GM18511 (cell line): ENCODE measurements around the gene DLG5.

Source experiments
- ATAC-seq: cut with Tn5 transposase; IDR thresholded peaks from one replicate; pipeline ENCODE4 v1.9.1; 2021; ENCODE audit warnings: mild to moderate bottlenecking, moderate library complexity; ENCODE audit not compliant: unreplicated experiment

Gene DLG5

DNA sequence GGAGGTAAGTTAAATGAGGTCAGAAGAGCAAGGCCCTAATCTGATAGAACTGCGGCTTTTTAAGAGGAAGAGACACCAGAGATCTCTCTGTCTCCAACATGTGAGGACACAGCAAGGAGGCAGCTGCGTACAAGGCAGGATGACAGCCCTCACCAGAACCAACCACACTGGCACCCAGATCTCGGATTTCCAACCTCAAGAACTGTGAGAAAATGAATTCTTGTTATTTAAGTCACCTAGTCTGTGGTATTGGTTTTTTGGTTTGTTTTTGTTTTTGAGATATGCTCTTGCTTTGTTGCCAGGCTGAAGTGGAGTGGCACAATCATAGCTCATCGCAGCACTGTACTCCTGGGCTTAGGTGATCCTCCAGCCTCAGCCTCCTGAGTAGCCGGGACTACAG is 127.2 kb downstream of the DLG5 start:
- no peak for ATAC-seq

GRCh38 chr10:77798940-77799339 is 127.6 kb downstream of the DLG5 start:
- ATAC-seq = no peak

- no peak for ATAC-seq
These were observed 130.1 kb downstream of the DLG5 start for GRCh38 chr10:77796311-77796915.

GRCh38 chr10:77795426-77796055 is 131.0 kb downstream of the DLG5 start:
- no peak for ATAC-seq

DNA sequence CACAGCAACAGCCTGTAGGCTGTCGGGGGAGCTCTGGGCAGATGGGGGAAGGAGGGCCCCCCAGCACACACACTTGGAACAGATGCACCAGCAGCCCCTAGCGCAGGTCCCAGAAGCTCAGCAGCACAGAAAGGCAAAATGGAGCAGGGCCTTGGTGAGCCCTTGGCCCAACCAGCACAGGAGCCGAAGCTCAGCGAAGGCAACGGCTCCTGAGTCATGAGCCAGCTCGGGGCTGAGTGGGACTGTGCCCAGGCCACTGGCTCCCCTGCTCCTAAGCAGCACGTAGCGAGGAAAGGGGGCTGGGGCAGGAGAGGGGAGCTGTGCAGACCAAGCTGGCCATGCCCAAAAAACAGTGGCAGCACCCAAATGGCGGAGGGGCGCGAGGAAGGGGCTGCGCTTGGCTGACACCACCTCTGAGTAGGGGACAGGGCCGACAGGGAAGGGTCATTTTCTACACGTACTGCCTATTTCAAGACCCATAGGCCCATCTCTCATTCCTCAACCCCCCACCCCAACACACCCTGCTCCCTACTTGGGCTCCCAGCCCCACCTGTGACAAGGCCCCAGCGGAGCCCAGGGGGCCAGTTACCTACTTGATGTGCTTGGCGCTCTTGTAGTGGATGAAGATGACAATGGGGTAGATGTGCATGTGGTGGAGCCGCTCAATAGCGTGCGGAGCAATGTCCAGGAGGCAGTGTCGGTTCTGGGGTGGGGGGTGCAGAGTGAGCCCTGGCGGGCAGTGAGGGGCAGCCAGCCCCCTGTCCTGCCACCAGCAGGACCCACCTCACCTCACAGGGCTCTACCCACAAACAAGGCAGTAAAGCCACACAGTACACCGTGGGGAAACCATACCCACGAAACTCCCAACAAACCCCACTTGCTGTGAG is 132.1 kb downstream of the DLG5 start:
- ATAC-seq = no peak

DNA sequence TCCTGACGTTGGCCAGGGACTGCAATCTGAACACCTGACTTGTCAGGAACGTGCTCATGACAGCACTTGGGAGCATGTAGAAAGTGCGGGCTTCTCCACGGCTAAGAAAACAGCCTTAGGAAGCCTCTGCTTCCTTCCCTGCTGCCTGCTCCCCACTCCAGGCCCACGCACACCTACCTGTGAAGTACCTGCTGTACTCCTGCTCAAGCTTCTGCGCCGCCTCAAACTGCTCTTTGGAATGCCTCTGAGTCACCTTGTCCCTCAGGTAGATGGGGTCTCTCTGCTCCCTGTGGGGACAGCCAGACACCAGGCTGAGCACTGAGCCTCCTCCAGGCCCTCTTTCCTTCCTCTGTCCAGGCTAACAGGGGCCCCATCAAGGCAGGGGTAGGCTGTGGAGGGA is 132.7 kb downstream of the DLG5 start:
- ATAC-seq = no peak

- ATAC-seq = no peak
These were observed 134.4 kb downstream of the DLG5 start for GRCh38 chr10:77792155-77792554.

DNA sequence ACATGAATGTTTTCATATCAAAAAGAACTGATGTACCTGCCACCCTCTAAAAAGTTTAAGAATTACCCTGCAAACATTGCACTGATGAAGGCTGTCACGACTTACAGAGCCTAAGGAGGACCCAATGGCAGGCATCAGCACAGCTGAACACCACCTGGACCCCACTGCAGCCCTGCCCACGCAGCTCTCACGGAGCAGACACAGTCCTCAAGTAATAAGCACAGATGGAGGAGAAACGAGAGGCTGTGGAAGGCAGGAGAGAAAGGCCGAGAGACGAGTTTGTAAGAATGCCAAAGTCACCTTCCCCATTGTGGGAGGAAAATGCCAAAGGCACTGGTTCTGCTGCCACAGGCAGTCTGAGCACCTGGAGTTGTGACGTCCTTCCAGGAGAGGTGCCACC is 135.0 kb downstream of the DLG5 start:
- no peak for ATAC-seq

DNA sequence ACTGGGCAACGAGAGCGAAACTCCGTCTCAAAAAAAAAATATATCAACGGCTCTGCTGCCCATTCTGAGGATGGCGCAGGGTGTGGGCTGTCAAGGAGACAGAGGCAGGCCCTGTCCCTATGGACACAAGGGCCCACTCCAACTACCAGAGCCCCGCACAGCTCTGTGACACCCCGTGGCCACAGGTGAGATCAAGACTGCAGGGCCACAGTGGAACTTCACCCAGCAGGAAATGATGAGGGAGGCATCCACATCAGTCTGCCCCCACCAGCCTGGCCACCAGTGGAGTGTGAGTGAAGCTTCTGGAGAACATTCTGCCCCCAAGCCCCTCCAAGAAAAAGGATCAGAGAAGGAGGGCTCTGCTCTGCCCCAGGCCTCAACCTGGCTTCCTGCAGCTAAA is 136.7 kb downstream of the DLG5 start:
- ATAC-seq = no peak

- no peak for ATAC-seq
These were observed 137.5 kb downstream of the DLG5 start for GRCh38 chr10:77789016-77789415.

- no peak for ATAC-seq
These were observed 138.0 kb downstream of the DLG5 start for GRCh38 chr10:77788496-77789010.

DNA sequence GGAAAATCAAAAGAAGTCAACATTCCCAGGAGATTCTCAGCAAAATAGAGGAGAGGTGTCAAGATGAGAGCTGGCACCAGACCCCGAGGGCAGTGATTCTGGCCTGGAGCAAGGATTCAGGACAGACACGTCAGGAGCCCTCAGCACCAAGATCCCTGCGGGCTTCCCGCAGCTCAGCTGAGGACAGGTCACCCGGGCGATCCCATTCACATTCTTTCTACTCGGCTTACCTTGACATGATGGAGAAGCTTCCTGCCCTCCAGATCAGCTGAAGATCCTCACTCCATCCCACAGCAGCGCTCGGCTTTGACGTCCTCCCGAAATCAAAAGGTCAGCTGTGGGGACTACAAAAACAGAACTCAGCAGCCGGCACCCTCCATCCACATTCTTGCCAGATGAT is 139.1 kb downstream of the DLG5 start:
- ATAC-seq = no peak

DNA sequence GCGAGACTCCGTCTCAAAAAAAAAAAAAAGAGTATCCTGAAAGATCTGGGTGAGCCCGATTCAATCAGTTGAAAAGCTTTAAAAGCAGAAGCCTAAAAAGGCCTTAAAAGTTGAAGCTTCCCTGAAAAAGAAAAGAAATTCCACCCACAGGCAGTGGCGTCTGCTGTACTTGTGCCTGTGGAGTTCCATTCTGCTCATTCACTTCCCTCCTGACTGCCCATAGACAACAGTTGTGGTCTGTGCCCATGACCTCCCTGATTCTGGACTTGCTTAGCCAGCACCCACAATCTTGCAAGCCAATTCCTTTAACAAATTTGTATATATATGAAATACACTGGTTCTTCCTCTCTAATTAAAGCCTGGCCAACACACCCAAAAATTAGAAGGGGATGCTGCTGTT is 141.7 kb downstream of the DLG5 start:
- no peak for ATAC-seq

DNA sequence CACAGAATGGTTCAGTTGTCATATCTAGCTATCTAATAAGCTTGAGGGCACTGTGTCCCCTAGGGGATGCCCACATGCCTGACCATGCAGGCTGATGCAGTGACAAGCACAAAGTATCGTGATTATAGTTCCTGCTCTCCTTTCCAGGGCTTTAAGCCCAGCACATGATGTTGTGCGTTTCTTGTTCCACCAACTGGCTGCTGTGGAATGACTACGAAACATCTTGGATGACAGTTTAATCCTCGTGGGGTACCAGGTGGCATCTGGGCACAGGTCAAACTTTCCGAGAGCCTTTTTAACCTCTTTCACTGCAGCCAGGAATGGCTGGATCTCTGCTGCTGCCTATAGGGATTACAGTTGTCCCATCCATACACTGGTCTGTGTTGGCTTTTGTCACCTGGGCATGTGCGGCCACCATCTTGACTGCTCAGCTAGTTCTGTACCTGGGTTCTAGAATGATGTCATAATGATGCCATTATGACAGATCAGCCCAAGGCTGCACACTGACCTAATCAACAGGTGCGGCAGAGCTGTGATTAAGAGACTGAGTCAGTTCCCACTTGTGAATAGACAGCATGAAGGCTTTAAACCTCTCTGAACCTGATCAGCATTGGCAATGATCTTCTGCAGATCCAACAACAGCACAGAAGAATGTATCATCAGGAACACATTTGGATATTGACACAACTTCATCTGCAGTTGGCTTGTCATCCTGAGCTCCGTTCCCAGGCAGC is 144.1 kb downstream of the DLG5 start:
- ATAC-seq = no peak

GRCh38 chr10:77781451-77782327 is 144.9 kb downstream of the DLG5 start:
- ATAC-seq = no peak

DNA sequence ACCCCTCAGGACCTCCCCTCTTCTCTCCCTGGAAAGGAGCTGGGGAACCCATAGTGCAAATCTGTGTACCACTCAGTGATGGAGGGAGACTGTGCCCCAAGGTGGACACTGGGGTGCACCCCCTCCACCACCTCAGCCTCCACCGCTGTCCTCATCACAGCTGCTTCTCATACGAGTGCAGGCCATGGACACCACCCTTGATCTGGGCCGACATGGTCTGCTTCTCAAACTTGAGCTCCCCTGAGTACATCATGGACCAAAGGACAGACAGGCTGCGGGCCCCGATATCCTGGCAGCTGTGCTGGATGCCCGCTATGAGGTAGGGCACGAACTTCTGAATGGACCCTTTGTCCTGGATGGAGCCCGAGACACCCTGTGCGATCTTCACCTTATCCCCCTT is 146.4 kb downstream of the DLG5 start:
- ATAC-seq = no peak

- no peak for ATAC-seq
These were observed 150.1 kb downstream of the DLG5 start for GRCh38 chr10:77776487-77776886.

GRCh38 chr10:77774940-77775391 is 151.6 kb downstream of the DLG5 start:
- no peak for ATAC-seq

- ATAC-seq = no peak
These were observed 152.7 kb downstream of the DLG5 start for GRCh38 chr10:77773631-77774426.
